Activated naive CD8-positive, alpha-beta T cell (primary cell): ENCODE data around the gene SLC25A26.

Source experiments
- H3K27ac Mint-ChIP-seq: one replicate; pipeline ENCODE4 v1.8.0; 2021; ENCODE audit warnings: mixed read lengths
- H3K27me3 Mint-ChIP-seq: one replicate; pipeline ENCODE4 v1.8.0; 2021; ENCODE audit warnings: mixed read lengths
- H3K36me3 Mint-ChIP-seq: one replicate; pipeline ENCODE4 v1.8.0; 2021; ENCODE audit warnings: mixed read lengths
- H3K4me1 Mint-ChIP-seq: one replicate; pipeline ENCODE4 v1.8.0; 2021; ENCODE audit warnings: low read depth, mixed read lengths
- H3K4me3 Mint-ChIP-seq: one replicate; pipeline ENCODE4 v1.8.0; 2021; ENCODE audit warnings: mild to moderate bottlenecking, mixed read lengths
- H3K9me3 Mint-ChIP-seq: one replicate; pipeline ENCODE4 v1.8.0; 2021; ENCODE audit warnings: low read depth, mixed read lengths

SLC25A26 gene

DNA sequence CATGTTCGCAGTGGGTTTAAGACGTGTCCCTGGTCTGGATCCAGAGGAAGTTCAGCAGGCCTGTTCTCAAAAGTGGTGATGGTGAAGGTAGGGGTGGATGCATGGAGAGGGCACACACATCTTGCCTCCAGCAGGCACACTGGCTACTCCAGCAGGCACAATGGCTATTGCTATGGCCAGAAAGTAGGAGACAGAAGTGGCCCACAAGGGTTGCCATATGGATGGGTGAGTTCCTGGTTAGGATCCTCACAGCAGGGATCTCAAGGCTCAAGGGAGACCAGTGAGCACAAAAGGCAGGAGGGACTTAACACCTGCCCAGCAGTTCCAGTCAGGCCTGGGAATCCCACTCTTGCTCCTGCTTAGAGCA, 172.1 kb downstream of the SLC25A26 start:
- Mint-ChIP-seq H3K27ac (peak overlapping the region; percentile 64), H3K9me3 (peaks cover 7% of the 10 kb centered on the region), H3K4me1 (peaks cover 65% of the 10 kb centered on the region), H3K36me3 (peaks cover 24% of the 10 kb centered on the region), H3K27me3 (no peaks in the 10 kb centered on the region), H3K4me3 (peak overlapping the region; percentile 81)

- H3K27me3 Mint-ChIP-seq = no peaks in the 10 kb centered on the region
- H3K27ac Mint-ChIP-seq = peak overlapping the region; percentile 87
- H3K36me3 Mint-ChIP-seq = peaks cover 19% of the 10 kb centered on the region
- peaks cover 2% of the 10 kb centered on the region for H3K9me3 Mint-ChIP-seq
- H3K4me3 Mint-ChIP-seq = peak overlapping the region; percentile 81
- H3K4me1 Mint-ChIP-seq = peaks cover 61% of the 10 kb centered on the region
Observed at GRCh38 chr3:66393333-66394005, 172.7 kb downstream of the SLC25A26 start.

DNA sequence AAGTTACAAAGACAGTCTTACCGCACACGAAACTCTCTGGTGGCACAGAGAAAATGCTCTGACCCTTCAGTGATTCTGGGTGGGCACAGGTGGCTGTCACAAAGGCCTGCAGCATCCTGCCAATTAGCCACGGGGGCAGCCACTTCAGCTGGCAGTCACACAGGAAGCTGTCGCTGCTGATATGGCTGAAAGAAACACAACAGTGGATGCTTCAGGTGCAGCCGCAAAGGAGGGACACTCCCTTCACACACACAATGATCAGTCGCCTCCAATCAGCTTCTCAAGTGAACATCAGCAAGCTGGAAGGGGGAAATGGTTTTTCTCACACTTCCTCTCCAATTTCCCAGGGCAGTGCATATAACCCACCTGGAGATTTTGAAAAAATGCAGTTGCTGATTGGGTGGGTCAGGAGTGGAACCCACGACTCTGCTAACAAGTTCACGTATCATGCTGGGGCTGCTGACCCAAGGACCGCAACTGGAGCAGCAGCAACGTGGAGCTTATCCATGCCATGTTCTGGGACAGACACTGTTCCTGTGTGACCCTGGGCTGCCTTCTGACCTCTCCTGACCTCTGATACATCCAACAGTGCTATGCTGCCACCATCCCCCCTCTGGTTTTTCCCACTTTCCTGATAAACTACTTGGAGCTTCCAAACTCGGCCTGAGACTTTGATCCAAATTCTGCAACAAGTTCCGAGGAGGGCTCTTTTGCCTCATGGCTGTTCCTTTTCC, 173.4 kb downstream of the SLC25A26 start:
- Mint-ChIP-seq H3K4me1 (peaks cover 57% of the 10 kb centered on the region), H3K9me3 (no peaks in the 10 kb centered on the region), H3K36me3 (peaks cover 15% of the 10 kb centered on the region), H3K27me3 (no peaks in the 10 kb centered on the region), H3K4me3 (peak overlapping the region; percentile 81), H3K27ac (peak overlapping the region; percentile 87)

DNA sequence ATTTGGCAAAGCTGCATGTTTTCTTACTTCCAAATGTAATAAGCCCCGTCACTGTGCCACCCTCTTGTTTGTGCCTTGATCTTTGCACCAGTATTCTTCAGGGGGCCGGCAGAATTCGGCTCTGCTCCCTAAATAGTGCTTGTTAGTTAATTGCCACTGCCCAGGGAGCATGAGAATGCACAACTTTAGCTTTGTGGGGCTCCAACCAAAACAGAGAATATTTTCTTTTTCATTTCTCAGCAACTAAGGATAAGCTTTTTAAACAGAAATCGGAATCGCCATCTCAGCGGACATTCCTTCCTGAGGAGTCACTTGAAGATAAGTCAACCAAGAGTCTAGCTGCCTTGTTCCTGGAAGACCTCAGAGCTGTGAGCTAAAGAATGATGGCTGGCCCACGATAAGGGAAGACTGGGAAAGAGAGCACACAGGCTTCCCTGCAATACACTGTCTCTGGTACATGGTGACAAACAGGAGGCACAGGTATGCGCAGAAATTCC, 174.0 kb downstream of the SLC25A26 start:
- H3K4me3 Mint-ChIP-seq = peak overlapping the region; percentile 81
- peaks cover 15% of the 10 kb centered on the region for H3K36me3 Mint-ChIP-seq
- H3K4me1 Mint-ChIP-seq = peaks cover 51% of the 10 kb centered on the region
- H3K9me3 Mint-ChIP-seq = no peaks in the 10 kb centered on the region
- no peaks in the 10 kb centered on the region for H3K27me3 Mint-ChIP-seq
- peak overlapping the region; percentile 34 for H3K27ac Mint-ChIP-seq

DNA sequence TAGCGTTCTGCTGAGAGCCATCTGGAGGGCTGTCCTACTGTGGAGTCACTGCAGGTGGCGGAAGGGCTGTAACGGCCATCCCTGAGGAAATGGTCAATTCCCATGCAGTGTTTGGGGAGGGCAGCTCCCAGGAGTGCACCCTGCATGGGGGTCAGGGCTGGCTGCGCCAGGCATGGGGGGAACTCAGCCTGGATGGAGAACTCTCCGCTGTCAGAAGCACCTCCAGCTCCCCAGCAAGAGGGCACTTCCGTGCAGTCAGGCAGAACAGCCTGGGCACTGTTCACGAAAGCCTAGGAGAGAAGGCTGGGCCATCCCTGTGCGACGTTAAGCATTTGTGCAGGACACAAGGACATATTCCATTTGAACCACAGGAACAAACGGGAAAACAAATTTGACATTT, 174.8 kb downstream of the SLC25A26 start:
- H3K4me3 Mint-ChIP-seq = no peak overlapping the region
- peaks cover 42% of the 10 kb centered on the region for H3K4me1 Mint-ChIP-seq
- H3K9me3 Mint-ChIP-seq = no peaks in the 10 kb centered on the region
- H3K27me3 Mint-ChIP-seq = no peaks in the 10 kb centered on the region
- no peak overlapping the region for H3K27ac Mint-ChIP-seq
- H3K36me3 Mint-ChIP-seq = peaks cover 15% of the 10 kb centered on the region

DNA sequence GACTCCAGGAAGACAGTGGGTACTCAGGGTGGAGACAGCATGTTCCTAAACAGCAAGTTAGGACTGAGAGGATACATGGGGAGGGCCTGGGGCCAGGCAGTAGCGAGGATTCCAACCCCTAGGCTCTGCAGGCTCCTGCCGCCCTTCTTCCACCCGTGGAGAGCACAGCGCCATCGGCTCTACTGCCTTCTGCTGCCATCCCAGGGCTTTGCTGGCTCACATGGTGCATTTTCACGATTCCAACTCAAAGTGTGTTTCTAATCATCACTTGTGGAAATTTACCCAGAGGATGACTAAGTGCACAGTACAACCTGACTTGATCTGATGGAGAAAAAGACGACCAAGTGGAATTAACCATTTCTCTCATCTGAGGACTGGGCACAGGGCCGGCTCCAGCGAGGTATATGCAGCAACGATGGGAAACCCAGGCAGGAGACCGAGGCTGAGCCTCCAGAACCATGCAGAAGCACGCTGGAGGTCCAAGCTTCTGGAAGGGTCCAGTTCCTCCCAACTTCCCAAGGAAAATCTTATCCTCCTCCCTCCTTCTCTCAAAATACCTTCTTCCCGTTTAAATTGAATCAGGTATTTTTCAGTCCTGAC, 175.5 kb downstream of the SLC25A26 start:
- H3K27me3 Mint-ChIP-seq = no peaks in the 10 kb centered on the region
- peaks cover 36% of the 10 kb centered on the region for H3K4me1 Mint-ChIP-seq
- no peak overlapping the region for H3K4me3 Mint-ChIP-seq
- H3K27ac Mint-ChIP-seq = no peak overlapping the region
- H3K9me3 Mint-ChIP-seq = no peaks in the 10 kb centered on the region
- peaks cover 15% of the 10 kb centered on the region for H3K36me3 Mint-ChIP-seq

GRCh38 chr3:66396888-66397287, 176.1 kb downstream of the SLC25A26 start:
- Mint-ChIP-seq H3K9me3 (no peaks in the 10 kb centered on the region), H3K4me3 (no peak overlapping the region), H3K4me1 (peaks cover 31% of the 10 kb centered on the region), H3K36me3 (peaks cover 13% of the 10 kb centered on the region), H3K27me3 (no peaks in the 10 kb centered on the region), H3K27ac (no peak overlapping the region)

GRCh38 chr3:66397745-66398144, 176.9 kb downstream of the SLC25A26 start:
- Mint-ChIP-seq H3K27me3 (no peaks in the 10 kb centered on the region), H3K36me3 (peaks cover 7% of the 10 kb centered on the region), H3K4me3 (no peak overlapping the region), H3K4me1 (peaks cover 23% of the 10 kb centered on the region), H3K27ac (no peak overlapping the region), H3K9me3 (no peaks in the 10 kb centered on the region)

DNA sequence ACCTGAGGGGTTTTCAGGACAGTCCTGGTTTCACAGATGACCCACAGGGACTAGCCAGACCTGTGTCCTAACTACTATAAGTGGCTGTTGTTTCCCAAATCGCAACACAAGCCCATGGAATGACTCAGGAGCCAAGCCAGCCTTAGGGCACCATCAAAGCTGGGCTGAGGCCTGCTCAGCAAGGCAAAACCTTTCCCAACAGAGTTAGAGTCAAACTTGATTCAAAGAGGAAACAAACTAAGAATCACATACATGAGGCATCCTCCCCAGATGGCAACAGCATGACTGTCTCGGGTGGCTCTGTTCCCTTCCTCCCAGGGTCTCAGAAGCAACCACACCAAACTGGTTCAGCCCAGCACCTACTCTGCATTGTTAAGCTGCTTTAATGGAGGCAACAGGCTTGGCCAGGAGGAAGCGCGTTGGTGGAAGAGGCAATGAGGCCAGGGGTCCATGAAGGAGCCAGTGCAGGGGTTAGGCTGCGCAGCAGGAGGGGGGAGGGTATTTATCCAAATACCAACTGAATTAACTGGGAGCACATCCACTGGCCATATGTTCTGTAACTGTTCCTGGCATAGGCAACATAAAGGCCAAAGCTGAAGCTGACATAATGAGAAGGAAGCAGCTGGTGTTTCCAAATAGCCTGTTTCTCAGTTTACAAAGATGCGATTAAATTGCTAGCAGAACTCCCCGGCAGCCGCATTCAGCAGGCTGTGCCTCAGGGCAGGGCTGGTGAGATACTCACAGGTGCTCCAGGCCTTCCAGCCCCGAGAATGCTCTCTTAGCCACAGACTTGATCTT, 177.6 kb downstream of the SLC25A26 start:
- Mint-ChIP-seq H3K27ac (no peak overlapping the region), H3K36me3 (peaks cover 9% of the 10 kb centered on the region), H3K4me1 (peaks cover 16% of the 10 kb centered on the region), H3K27me3 (no peaks in the 10 kb centered on the region), H3K4me3 (no peak overlapping the region), H3K9me3 (no peaks in the 10 kb centered on the region)

- no peak overlapping the region for H3K27ac Mint-ChIP-seq
- no peak overlapping the region for H3K4me3 Mint-ChIP-seq
- H3K27me3 Mint-ChIP-seq = no peaks in the 10 kb centered on the region
- H3K4me1 Mint-ChIP-seq = peaks cover 4% of the 10 kb centered on the region
- H3K36me3 Mint-ChIP-seq = peaks cover 4% of the 10 kb centered on the region
- no peaks in the 10 kb centered on the region for H3K9me3 Mint-ChIP-seq
Observed at GRCh38 chr3:66399529-66400232, 178.9 kb downstream of the SLC25A26 start.

GRCh38 chr3:66400411-66401156, 179.8 kb downstream of the SLC25A26 start:
- H3K27ac Mint-ChIP-seq = no peak overlapping the region

GRCh38 chr3:66401157-66401550, 180.4 kb downstream of the SLC25A26 start:
- Mint-ChIP-seq H3K27me3 (no peaks in the 10 kb centered on the region), H3K27ac (no peak overlapping the region), H3K9me3 (no peaks in the 10 kb centered on the region), H3K4me1 (no peaks in the 10 kb centered on the region), H3K36me3 (peaks cover 2% of the 10 kb centered on the region), H3K4me3 (no peak overlapping the region)

More at GRCh38 chr3:66400411-66401156, 179.8 kb downstream of the SLC25A26 start:
- no peaks in the 10 kb centered on the region for H3K4me1 Mint-ChIP-seq
- H3K9me3 Mint-ChIP-seq = no peaks in the 10 kb centered on the region
- no peak overlapping the region for H3K4me3 Mint-ChIP-seq
- no peaks in the 10 kb centered on the region for H3K27me3 Mint-ChIP-seq
- peaks cover 2% of the 10 kb centered on the region for H3K36me3 Mint-ChIP-seq

- Mint-ChIP-seq H3K27me3 (no peaks in the 10 kb centered on the region), H3K4me3 (no peak overlapping the region), H3K9me3 (no peaks in the 10 kb centered on the region), H3K36me3 (peaks cover 2% of the 10 kb centered on the region), H3K4me1 (no peaks in the 10 kb centered on the region), H3K27ac (no peak overlapping the region)
Observed at GRCh38 chr3:66401675-66402491, 181.1 kb downstream of the SLC25A26 start.
